NCI-H1092 (cell line): ENCODE measurements around the gene ADAMTS2.

Source experiments
- DNase-seq: peaks from one replicate; lab custom pipeline; 2025; lab: John Stamatoyannopoulos, UW

The ADAMTS2 gene

GRCh38 chr5:179345433-179346321 lies at the start of gene ADAMTS2:
TSS of gene ADAMTS2 (minus strand) at chr5:179345461. CDS start at chr5:179345328, 133 bp downstream.
- no peak for DNase-seq

DNA sequence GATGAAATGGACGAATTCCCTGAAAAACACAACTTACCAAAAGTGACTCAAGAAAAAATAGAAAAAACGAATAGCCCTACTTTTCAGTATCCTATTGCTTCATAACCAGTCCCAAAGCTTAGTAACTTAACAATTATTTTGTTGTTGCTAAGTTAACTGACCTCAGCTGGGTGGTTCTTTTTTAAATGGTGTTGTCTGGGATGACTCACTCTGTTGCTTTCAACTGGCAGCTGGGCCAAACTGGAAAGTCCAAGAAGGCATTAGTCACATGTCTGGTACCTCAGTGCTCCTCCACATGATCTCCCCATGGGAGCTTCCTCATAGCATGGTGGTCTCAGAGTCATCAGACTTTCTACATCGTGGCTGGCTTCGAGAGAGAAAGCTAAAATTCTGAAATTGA lies 47.8 kb upstream of the ADAMTS2 start:
- DNase-seq: no peak

GRCh38 chr5:179387151-179388110 lies 42.2 kb upstream of the ADAMTS2 start:
- DNase-seq: no peak

GRCh38 chr5:179385914-179386313 lies 40.7 kb upstream of the ADAMTS2 start:
- DNase-seq: no peak

DNA sequence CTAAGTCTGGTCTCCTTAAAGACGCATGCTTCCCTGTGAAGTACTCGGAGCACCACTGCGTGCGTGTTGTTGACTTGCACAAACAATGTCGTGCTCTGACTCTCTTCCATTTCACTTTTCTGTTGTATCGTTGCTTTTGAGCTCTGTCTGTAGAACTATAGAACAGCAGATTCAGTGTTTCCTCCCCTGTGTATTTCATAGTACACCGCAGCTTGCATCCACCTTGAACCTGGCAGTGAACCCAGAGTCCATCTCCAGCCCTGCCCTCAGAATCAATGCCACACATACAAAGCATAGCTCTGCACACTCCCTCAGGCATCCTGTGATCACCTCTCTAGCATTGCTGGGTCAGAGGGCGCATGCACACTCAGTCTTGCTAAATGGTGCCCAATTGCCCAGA lies 37.2 kb upstream of the ADAMTS2 start:
- no peak for DNase-seq

DNA sequence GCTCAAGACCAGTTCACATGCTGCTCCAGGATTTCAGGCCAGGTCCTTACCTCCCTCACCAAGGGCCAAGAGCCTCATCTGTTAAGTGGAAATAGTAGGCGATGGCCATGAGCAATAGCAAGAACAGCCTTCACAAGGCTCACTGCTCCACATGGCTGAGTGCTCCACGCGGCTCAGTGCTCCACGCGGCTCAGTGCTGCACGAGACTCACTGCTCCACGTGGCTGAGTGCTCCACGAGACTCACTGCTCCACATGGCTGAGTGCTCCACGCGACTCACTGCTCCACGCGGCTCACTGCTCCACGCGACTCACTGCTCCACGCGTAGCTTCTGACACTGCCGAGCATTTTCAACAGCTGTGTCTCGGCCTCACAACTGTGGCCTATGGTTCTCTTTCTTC lies 36.4 kb upstream of the ADAMTS2 start:
- no peak for DNase-seq

GRCh38 chr5:179380211-179381035 lies 35.2 kb upstream of the ADAMTS2 start:
- DNase-seq: no peak

DNA sequence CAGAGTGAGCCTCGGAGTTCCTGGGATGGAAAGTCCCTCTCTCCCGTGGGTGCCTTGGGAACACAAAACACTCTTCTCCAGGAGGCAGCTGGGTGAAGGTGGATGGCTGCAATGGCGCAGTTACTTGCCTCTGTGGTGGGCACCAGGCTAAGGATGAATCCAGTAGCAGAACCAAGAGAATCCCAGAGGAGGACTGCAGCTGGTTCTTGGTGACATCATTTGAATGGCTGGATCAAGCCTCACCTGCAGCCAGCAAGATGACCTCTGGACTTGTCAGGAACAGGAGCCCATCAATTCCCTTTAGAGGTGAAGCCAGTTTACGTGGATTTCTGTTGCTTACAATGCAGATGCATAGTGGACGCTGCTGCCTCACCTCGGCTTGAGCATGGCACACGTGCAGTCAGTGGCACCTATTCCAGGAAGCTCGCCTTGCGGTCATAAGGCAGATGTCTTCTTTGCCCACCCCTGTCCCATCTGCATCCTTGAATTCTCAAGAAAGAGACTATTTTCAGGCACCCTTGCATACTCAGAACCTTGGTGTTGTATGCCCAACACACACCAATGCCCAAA lies 34.1 kb upstream of the ADAMTS2 start:
- DNase-seq: no peak

DNA sequence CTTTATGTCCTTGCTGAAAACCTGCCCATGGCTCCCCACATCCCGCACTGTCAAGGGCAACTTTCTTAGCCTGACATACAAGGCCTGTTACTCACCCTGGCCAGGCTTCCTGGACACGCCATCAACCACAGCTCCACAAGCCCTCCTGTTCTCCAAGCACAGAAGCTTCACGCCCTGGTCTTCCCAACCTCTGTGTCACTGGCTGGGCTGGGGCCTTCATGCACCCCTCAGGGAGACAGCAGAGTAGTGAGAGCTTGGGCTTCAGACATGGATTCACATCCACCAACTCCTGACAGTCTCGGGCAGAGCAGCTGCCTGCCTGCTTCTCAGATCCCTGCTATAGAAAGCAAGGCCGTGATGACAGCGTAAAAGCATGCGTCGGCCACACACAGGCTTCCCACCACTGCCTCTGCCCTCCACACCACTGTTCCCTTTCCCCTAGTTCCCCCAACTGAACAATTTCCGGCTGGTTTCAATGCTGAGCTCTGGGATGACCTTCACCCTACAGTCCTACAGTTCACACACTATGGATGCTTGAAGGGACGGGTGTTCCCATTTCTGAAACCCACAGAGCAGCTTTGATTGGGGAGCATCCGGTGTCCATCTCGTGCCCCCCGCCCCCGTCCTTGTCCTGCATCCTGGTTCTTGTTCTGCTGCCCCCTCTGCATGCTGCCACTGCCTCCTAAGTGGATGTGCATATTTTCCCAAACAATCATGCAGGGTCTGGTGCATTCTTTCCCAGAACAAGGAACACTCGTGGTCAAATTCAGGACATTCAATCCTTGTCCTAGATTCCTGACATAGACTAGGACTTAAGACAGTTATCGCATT lies 33.4 kb upstream of the ADAMTS2 start:
- DNase-seq: no peak

DNA sequence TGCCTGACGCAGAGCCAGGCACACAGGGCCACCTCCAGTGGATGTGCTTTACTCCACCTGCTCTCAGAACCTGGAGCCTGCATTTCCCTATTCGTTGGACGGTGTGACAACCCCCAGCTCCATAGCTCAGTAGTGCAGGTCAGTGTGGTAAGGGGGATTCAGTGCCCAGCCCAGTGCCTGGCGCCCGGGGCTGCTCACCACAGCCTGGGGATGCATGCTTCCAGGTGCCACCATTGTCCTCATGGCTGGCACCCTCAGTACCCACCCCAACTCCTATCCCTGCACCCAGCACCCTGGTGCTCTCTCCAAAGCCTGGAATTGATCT lies 32.8 kb upstream of the ADAMTS2 start:
- no peak for DNase-seq

- no peak for DNase-seq
These were observed 32.3 kb upstream of the ADAMTS2 start for GRCh38 chr5:179377421-179378115.

GRCh38 chr5:179376701-179377420 lies 31.6 kb upstream of the ADAMTS2 start:
- no peak for DNase-seq

DNA sequence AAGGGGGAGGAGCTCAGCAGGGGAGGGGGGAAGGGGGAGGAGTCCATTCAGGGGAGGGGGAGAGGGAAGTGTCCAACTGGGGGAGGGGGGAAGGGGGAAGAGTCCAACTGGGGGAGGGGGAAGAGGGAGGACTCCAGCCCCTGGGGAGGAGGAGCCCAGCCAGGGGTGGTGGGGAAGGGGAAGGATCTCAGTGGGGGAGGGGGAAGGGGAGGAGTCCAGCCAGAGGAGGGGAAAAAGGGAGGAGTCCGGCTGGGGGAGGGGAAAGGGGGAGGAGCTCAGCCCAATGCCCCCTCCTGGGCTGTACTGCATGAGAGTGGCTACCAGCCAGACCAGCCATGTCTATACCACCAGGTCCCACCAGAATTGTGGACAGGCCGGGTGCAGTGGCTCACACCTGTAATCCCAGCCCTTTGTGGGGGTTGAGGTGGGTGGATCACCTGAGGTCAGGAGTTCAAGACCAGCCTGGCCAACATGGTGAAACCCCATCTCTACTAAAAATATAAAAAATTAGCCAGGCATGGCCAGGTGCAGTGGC lies 30.6 kb upstream of the ADAMTS2 start:
- no peak for DNase-seq

DNA sequence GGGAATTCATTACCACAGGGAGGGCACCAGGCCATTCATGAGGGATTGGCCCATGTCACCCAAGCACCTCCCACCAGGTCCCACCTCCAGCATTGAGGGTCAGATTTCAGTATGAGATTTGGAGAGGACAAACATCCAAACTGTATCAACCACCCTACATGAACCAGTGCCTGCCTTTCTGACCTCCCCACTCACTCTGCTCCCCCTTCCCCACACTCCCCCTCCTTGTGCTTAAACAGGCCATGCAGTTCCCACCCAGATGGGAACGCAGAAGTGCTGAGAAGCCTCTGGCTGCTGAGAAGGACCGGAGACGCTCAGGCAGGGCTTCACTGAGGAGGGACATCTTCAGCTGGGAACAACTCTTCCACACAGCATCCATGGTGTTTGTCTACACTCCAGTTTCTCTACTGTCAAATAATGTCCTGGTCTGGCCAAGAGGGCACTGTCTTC lies 30.0 kb upstream of the ADAMTS2 start:
- DNase-seq: no peak

GRCh38 chr5:179374506-179375235 lies 29.4 kb upstream of the ADAMTS2 start:
- DNase-seq: no peak

DNA sequence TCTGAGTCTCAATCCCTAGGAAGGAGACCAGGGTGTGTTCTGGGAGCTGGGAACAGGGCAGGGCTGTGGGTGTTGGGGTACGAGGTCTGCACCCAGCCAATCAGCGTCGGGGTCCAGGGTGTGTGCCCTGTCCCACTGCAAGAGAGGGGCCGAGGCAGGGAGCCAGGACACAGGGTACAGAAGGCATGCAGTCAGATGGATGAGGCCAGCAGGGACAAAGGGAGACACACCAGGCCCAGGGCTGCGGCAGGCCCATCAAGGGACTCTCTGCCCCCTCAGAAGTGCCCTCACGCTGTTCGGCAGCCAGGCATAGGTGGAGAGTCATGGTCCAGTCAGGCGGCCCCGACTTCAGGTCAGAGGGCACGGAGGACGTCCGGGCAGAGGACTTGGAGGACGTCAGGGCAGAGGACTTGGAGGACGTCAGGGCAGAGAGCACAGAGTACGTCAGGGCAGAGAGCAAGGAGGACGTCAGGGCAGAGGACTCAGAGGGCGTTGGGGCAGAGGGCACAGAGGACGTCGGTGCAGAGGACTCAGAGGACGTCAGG lies 28.8 kb upstream of the ADAMTS2 start:
- DNase-seq: no peak

- DNase-seq: peak; percentile 61
These were observed 28.1 kb upstream of the ADAMTS2 start for GRCh38 chr5:179373101-179373934.
